ENCODE results near the gene DNM3. TPM values are rescaled to one million over a fixed set of nuclear protein-coding genes. Genes with fewer than 3 reads are reported as not detected.

DNM3 gene
- total RNA-seq, 1 donor = 0.72 TPM

- Histone ChIP-seq H3K4me2 (ENCODE audit: insufficient read depth, low read length) (no peak overlapping the region), H4K20me1 (ENCODE audit: insufficient read depth, low read length) (no peaks in the 10 kb centered on the region), H3K4me3 (ENCODE audit: insufficient read depth, low read length) (no peak overlapping the region), H2AFZ (ENCODE audit: low read length) (no peak overlapping the region), H3K9me3 (ENCODE audit: low read depth, low read length) (no peaks in the 10 kb centered on the region), H3K79me2 (ENCODE audit: insufficient read depth, low read length) (no peaks in the 10 kb centered on the region), H3K27me3 (ENCODE audit: insufficient read depth, low read length) (no peaks in the 10 kb centered on the region), H3K36me3 (ENCODE audit: insufficient read depth, low read length) (no peaks in the 10 kb centered on the region), H3K27ac (ENCODE audit: low read depth, low read length) (no peak overlapping the region), H3K4me1 (ENCODE audit: insufficient read depth, low read length) (peaks cover 34% of the 10 kb centered on the region)
- DNase-seq (ENCODE audit: insufficient read length, low spot score, missing footprints) = no peak
- no peak for TF ChIP-seq CTCF (IDR thresholded peaks at IDR 0.05; ENCODE audit: extremely low read depth, low read depth, low read length)
Measured at GRCh38 chr1:172326136-172326535, 484.8 kb downstream of the DNM3 start.

DNA sequence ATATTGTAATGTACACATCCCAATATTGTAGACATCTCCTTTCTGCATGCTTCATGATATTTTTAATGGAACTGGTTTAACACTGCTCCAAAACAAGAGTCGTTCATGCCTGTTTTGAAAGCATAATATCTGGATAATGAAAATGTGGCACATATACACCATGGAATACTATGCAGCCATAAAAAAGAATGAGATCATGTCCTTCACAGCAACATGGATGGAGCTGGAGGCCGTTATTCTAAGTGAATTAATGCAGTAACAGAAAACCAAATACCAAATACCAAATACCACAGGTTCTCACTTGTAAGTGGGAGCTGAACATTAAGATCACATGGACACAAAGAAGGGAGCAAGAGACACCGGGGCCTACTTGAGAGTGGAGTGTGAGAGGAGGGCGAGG, 487.0 kb downstream of the DNM3 start:
- Histone ChIP-seq H3K4me1 (ENCODE audit: insufficient read depth, low read length) (peaks cover 12% of the 10 kb centered on the region), H4K20me1 (ENCODE audit: insufficient read depth, low read length) (no peaks in the 10 kb centered on the region), H3K9me3 (ENCODE audit: low read depth, low read length) (no peaks in the 10 kb centered on the region), H3K4me2 (ENCODE audit: insufficient read depth, low read length) (no peak overlapping the region), H2AFZ (ENCODE audit: low read length) (no peak overlapping the region), H3K4me3 (ENCODE audit: insufficient read depth, low read length) (no peak overlapping the region), H3K27me3 (ENCODE audit: insufficient read depth, low read length) (no peaks in the 10 kb centered on the region), H3K79me2 (ENCODE audit: insufficient read depth, low read length) (no peaks in the 10 kb centered on the region), H3K27ac (ENCODE audit: low read depth, low read length) (no peak overlapping the region), H3K36me3 (ENCODE audit: insufficient read depth, low read length) (no peaks in the 10 kb centered on the region)
- TF ChIP-seq CTCF (IDR thresholded peaks at IDR 0.05; ENCODE audit: extremely low read depth, low read depth, low read length) = no peak
- DNase-seq (ENCODE audit: insufficient read length, low spot score, missing footprints) = no peak

DNA sequence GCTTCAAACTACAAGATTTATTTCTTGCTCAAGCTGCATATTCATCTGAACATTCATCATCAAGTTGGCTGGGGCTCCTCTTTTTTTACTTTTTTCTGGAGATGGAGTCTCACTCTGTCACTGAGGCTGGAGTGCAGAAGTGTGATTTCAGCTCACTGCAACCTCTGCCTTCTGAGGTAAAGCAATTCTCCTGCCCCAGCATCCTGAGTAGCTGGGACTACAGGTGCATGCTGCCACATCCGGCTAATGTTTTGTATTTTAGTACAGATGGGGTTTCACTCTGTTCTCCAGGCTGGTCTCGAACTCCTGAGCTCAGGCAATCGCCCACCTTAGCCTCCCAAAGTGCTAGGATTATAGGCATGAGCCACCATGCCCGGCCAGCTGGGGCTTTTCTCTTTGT, 490.9 kb downstream of the DNM3 start:
- H3K79me2 ChIP-seq (ENCODE audit: insufficient read depth, low read length) = no peaks in the 10 kb centered on the region
- no peak overlapping the region for H3K4me3 ChIP-seq (ENCODE audit: insufficient read depth, low read length)
- H2AFZ ChIP-seq (ENCODE audit: low read length) = no peak overlapping the region
- H4K20me1 ChIP-seq (ENCODE audit: insufficient read depth, low read length) = no peaks in the 10 kb centered on the region
- no peak overlapping the region for H3K27ac ChIP-seq (ENCODE audit: low read depth, low read length)
- no peak for TF ChIP-seq CTCF (IDR thresholded peaks at IDR 0.05; ENCODE audit: extremely low read depth, low read depth, low read length)
- H3K9me3 ChIP-seq (ENCODE audit: low read depth, low read length) = no peaks in the 10 kb centered on the region
- no peak for DNase-seq (ENCODE audit: insufficient read length, low spot score, missing footprints)
- H3K27me3 ChIP-seq (ENCODE audit: insufficient read depth, low read length) = no peaks in the 10 kb centered on the region
- no peak overlapping the region for H3K4me2 ChIP-seq (ENCODE audit: insufficient read depth, low read length)
- no peaks in the 10 kb centered on the region for H3K36me3 ChIP-seq (ENCODE audit: insufficient read depth, low read length)
- no peaks in the 10 kb centered on the region for H3K4me1 ChIP-seq (ENCODE audit: insufficient read depth, low read length)

DNA sequence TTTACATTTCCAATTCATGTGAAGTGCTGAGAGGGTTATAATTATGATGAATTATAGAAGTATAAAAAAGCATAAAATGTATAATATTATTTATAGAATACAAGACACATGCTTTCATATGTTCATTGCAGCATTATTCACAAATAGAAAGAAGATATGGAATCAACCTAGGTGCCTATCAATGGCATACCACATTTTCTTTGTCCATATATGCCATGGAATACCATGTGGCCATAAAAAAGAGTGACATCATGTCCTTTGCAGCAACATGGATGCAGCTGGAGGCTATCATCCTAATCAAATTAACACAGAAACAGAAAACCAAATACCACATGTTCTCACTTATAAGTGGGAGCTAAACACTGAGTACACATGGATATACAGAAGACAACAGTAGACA, 494.1 kb downstream of the DNM3 start:
- no peak overlapping the region for H3K4me2 ChIP-seq (ENCODE audit: insufficient read depth, low read length)
- H2AFZ ChIP-seq (ENCODE audit: low read length) = no peak overlapping the region
- no peaks in the 10 kb centered on the region for H3K27me3 ChIP-seq (ENCODE audit: insufficient read depth, low read length)
- no peaks in the 10 kb centered on the region for H3K4me1 ChIP-seq (ENCODE audit: insufficient read depth, low read length)
- H3K9me3 ChIP-seq (ENCODE audit: low read depth, low read length) = no peaks in the 10 kb centered on the region
- H3K4me3 ChIP-seq (ENCODE audit: insufficient read depth, low read length) = no peak overlapping the region
- no peak for TF ChIP-seq CTCF (IDR thresholded peaks at IDR 0.05; ENCODE audit: extremely low read depth, low read depth, low read length)
- no peaks in the 10 kb centered on the region for H3K36me3 ChIP-seq (ENCODE audit: insufficient read depth, low read length)
- no peak overlapping the region for H3K27ac ChIP-seq (ENCODE audit: low read depth, low read length)
- no peaks in the 10 kb centered on the region for H3K79me2 ChIP-seq (ENCODE audit: insufficient read depth, low read length)
- no peaks in the 10 kb centered on the region for H4K20me1 ChIP-seq (ENCODE audit: insufficient read depth, low read length)
- DNase-seq (ENCODE audit: insufficient read length, low spot score, missing footprints) = no peak

Data from osteoblast (primary cell).